Erythroblast (primary cell): ENCODE data around the gene TEX264.

Experiments
- DNase-seq, 2 experiments: peaks; one replicate each; lab custom pipeline; 2025; lab: John Stamatoyannopoulos, UW
- GATA1 ChIP-seq: IDR thresholded peaks from 2 replicates; pipeline ENCODE4 v1.6.1; 2011; ENCODE audit warnings: low read depth, mild to moderate bottlenecking, control low read depth, low read length, moderate library complexity
- POLR2A ChIP-seq: IDR thresholded peaks from 2 replicates; pipeline ENCODE4 v1.6.1; 2011; ENCODE audit warnings: mild to moderate bottlenecking, low read length

The TEX264 gene

DNA sequence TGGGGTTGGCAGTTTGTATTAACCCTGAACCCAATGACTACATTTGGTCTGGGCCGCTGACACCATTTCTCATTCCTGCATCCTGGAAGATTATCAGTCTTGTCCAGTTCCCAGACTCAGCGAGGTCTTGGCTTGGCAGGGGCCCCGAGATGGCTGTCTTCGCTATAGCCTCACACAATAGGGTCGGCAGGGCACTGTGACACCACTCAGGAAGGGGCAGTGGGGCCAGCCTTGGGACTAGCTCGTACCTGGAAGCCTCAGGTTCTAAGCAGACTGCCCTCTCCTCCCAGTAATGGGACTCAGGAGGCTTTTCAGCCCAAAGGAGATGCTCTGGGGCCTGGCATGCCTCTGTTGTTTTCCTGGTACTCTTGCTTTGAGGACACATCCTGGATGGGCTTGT, 9.1 kb downstream of the TEX264 start:
- no peak for DNase-seq
- TF ChIP-seq POLR2A: no peak
- no peak for TF ChIP-seq GATA1

DNA sequence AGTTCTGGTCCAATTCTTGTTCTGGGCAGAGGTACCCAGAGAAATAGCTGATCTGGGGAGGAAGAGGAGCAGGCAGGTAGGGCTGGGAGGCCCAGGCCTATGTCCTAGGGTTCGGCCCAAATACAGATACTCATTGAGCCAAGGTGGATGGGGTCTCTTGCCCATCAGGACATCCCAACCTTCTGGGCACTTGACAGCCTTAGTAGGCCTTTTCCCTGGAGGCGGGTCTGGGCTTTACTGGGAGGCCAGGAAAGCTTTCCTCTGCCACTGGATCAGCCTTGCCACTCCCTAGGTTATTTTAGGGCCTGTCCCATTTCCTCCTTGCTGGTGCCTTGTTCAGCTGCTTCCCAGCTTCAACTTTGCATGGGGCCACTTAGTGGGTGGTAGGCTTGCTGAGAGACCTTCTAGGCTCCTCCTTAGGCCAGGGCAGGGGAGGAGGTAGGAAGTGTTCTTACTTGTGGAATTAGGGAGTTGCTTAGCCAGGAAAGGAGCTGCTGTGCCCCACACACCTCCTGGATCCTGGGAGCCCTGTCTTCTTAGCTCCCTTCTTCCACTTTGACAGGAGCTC, 9.7 kb downstream of the TEX264 start:
- TF ChIP-seq POLR2A (no peak), GATA1 (no peak)
- DNase-seq: no peak

DNA sequence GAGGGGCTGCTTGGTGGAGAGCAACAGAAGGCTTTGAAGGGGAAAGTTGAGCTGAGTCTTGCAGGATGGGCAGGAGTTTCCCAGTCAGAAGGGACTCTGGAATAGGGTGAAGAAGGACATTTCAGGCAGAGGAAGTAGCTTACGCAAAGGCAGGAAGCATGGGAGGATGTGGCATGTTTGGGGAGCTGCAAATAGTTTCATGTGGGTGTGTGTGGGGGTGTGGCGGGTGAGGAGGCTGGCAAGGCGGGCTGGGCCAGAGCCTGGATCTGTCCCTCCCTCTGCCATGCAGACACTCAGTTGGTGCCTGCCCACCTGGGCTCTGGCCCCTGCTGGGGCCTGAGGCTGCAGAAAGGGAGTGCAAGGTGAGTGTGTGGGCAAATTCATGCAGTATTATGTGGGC, 10.4 kb downstream of the TEX264 start:
- no peak for TF ChIP-seq GATA1
- no peak for TF ChIP-seq POLR2A
- no peak for DNase-seq

DNA sequence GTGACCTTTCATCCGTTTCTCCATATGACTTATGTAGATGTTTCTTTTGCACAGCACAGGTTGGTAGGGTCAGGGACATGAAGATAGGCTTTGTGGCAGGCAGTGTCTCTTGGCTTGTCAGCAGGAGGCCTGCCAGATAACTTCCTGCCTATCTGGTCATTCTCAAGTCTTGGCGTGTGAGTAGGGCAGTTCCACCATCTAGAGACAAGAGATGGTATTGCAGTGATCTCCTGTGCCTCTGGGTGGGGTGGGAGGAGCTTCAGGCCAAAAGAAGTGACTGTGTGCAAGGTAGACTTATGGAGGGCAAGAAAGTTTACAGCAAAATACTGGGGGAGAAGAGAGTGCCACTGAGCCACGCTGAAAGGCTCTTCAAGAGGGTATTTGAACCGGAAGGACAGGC, 11.0 kb downstream of the TEX264 start:
- TF ChIP-seq POLR2A: no peak
- TF ChIP-seq GATA1: no peak
- DNase-seq: peak; percentile 94 to 97

DNA sequence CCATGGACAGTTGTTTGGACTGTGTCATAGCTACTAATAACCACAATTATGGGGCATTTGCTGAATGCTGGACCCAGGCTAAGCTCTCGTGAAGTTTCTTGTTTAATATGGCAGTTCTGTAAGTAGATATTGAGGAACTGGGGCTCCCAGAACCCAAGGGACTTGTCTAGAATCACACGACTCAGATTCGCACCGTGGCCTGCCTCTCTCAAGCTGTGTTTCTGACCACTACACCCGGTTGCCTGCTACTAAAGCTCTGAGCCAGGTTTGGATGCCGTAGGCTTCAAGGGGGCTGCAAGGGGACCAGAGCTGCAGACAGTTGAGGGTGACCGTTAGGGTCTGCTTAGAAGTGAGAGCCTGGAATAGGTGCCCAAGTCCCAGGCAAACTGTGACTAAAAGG, 11.5 kb downstream of the TEX264 start:
- DNase-seq: no peak
- TF ChIP-seq POLR2A (no peak), GATA1 (no peak)

DNA sequence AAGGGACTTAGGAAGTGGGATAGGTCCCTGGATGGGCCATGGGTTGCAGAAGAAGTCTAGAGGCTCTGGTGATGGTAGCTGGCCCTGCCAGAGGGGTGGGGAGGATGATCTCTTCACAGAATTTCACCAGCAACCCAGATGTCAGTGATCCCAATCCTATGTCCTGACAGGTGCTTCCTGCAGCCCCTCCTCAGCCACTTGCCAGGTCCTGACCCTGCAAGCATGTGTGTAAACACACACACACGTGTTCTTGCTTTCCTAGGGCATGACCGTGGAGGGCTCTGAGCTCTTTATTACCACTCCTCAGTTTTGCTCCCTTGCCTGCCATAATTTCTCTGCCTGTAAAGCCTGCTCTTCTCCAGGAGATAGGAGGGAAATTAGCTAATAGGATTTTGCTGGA, 12.5 kb downstream of the TEX264 start:
- no peak for TF ChIP-seq GATA1
- no peak for TF ChIP-seq POLR2A
- DNase-seq: no peak

DNA sequence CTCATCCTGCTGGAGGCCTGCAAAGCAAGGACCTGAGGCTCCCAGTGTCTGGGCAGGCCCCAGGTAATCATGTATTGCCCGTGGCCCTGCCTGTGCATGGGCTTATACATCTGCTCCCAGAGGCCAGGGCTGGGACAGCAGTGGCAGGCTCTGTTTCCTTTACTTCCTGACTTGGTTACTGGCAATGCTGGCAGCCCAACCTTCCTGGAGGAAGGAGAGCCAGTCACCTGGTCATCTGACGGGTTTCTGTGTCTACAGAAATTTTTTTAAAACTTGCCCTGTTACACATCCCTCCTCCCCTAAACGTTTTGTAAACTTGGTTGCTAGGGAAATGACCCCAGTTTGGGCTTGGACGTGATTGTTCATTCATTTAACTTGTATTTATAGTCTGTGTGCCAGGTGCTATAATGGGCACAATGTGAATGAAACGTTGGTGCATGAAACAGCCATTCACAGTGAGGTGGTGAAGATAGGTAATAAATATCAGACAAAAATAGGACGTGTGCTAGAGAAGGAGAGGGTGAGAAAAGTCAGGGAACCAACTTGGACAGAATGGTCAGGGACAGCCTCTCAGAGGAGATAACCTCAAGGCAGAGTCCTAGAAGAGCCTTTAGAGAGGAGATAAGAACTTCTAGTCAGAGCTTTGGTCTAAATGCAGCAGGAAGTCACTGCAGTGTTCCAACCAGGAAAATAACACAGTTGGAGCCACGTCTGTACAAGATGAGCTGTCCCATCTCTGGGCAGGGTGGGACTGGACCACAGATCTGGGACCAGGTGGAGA, 14.1 kb downstream of the TEX264 start:
- DNase-seq: peak; percentile 38 to 69
- TF ChIP-seq GATA1: no peak
- no peak for TF ChIP-seq POLR2A

DNA sequence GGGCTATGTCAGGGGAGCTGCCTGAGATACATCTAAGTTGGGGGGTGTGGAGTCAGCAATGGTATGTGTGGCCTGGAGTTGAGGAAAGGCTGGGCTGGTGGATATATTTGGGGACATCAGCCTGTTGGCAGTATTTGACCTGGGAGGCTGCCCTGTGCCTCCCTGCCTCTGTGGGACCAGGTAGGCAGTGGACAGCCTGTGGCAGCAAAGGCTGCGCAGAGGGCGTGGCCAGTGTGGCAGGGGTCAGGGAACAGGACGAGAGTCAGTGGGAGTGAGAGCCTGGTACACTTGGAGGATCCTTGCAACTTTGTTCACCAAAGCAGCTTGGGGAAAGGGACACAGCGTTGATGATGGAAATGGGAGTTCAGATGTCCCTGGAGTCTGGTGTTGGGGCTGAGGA, 15.0 kb downstream of the TEX264 start:
- no peak for DNase-seq
- TF ChIP-seq POLR2A (no peak), GATA1 (no peak)

DNA sequence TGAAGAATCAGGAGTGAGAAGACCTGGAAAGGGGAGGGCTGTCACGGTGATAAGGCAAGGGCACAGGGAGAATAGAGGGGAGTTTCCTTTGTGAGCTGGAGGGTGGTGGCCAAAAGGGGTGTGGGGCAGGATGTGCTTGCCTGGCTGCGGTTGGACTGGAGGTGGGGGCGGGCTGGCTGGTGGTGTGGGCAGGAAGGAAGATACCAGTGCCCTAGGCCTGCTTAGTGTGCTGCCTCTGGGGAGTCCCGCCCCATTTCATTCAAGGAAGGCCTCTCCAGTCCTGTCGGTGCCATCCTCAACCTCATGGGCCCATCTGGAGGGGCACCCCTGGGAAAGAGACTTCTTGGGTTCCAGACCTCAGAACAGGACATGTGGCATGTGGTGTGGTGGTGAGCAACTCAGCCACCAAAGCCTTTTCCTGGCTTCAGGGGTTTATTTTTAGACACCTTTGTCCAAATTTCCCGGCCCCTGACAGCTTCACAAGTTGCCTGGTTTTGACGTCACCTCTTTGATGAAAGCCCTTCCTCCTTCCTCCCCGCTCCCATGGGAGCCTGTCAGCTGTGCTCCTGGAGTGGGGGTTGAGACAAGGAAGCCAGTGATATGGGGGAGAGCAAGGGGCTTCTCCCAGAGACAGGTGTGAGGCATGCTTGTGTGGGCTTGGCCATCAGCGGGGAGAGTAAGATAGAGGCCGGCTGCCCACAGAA, 15.6 kb downstream of the TEX264 start:
- peak; percentile 61 to 76 for DNase-seq
- no peak for TF ChIP-seq GATA1
- peak; percentile 20 for TF ChIP-seq POLR2A

DNA sequence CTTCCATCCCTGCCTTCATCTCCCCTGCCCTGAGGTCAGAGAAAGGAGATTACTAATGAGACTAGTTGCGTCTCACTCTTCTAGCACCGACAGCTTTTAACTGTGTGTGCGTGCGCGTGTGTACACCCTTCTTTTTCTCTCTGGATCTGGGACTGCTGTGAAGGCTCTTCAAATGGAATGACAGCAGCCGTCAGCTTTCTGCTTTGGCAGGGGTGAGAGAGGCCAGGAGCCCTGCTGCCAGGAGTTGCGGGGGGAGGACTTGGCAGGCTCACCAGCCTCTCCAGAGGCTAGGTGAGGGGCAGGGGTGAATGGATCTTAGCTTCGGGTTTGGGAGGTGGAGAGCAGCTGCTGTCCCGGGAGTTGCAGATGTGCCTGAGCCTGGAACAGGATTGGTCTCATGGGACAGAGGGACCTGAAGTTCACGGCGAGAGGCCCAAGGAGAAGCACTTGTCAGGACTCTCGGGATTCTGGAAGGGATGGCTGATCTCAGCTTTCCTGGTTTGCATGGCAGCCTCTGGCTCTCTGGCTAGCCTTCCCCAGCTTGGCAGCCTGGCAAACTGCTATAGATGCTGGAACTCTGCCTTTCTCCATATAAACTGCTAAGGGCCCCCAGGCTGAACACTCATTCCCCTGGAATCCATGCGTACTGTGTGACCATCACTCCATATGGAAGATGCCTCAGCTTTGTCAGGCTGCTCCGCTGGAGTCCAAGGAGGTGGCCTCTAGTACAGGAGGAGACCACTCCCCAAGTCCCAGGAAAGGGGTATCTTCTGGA, 16.6 kb downstream of the TEX264 start:
- TF ChIP-seq POLR2A: no peak
- TF ChIP-seq GATA1: no peak
- no peak for DNase-seq

DNA sequence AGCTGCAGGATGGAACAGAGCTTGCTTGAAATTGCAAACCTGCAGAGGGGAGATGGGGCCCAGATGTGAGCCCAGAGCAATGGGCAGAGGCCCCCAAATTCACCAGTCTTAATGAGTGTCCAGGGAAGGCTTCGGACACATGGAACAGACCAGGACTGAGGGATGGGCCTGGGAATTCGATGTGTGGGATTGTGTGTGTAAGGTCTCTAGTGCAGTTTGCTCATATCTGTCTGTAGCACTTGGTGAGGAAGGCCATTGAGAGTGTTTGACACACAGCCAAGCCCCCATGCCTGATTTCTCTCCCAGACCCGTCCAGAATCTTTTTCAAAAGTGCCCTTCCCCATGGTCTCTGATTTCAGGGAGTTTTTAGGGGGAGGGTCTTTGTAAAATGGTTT, 17.2 kb downstream of the TEX264 start:
- TF ChIP-seq GATA1 (no peak), POLR2A (no peak)

DNA sequence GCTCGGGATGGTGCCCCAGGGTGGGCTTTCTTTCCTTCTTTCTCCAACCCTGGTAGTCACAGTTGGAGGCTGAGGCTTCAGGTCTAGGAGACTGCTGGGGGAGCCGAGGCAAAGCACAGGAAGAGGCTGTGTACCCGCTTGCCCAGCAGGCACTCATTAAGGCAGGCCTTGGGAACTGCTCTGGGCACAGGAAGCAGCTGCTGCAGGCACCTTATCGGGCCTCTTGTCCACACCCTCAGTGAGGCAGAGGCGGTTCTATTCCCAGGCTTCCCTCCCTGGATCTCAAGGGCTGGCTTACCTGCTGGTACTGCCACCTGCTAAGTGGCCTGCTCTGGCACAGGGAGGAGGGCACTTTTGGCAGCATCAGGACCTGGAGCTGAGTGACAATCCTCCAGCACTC, 20.0 kb downstream of the TEX264 start:
- no peak for DNase-seq
- TF ChIP-seq GATA1: no peak
- TF ChIP-seq POLR2A: no peak

More for the DNA sequence above, 17.2 kb downstream of the TEX264 start:
- no peak for DNase-seq

DNA sequence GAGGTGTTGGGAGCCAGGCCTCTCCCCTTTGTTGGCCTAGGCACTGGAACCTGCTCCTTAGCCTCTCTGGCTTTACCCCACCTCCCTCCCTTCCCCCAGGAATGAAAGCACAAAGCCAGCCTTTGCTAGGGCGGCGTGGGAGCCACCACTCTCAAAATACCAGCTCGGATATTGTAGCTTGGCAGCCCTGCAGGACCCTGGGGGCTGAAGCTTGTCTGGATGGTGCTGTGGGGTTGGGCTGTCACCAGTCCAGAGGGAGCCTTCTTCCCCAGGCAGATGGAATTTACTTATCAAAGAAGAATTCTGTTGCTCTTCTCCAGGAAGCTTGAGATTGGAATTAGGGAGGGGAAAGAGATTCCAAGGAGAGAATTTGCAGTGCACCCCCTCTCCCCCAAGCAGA, 20.9 kb downstream of the TEX264 start:
- TF ChIP-seq POLR2A: no peak
- no peak for TF ChIP-seq GATA1
- DNase-seq: no peak

DNA sequence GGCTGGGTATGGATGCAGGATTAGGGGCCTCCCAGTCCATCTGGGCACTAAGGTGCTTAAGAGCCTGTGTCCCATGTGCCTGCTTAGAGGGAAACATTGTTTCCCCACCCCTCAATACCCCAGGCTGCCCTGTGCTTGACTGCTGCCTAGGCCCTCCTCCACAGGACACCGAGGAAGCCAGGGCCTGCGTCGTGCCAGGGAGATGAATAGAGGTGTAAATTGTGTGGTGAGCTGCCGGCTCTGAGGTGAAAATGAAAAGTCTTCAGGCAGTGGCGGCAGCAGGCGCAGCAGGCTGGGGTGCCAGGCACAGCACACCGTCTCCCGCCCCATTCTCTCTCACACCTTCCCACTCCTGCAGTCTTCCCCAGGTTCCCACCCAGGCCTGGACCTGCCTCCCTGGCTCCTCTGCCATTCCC, 21.9 kb downstream of the TEX264 start:
- TF ChIP-seq POLR2A: no peak
- no peak for TF ChIP-seq GATA1
- DNase-seq: no peak
